Upper lobe of left lung (tissue), 4 donors: ENCODE data around the gene PATL1.

Source experiments
- EP300 ChIP-seq, 4 donors: sonication (generic); formaldehyde crosslinking; IDR thresholded peaks; one replicate each; pipeline ENCODE4 v1.5.1; 2017; ENCODE audit warnings: antibody characterized with exemption in 4 of 4, control low read depth in 2 of 4
- POLR2A ChIP-seq, 4 donors: fragments of 450-650 bp; IDR thresholded peaks; one replicate each; pipeline ENCODE4 v1.5.1; 2016 to 2017; ENCODE audit warnings: antibody characterized with exemption in 4 of 4, mild to moderate bottlenecking in 2 of 4
- POLR2AphosphoS5 ChIP-seq, 2 donors: sonication (generic); formaldehyde crosslinking; IDR thresholded peaks; one replicate each; pipeline ENCODE4 v1.5.1; 2017; ENCODE audit warnings: antibody characterized with exemption in 2 of 2
- TF ChIP-seq, protein P1 (sequence below), 6 experiments: fragments of 450-650 bp in 4 of 6; fragments of 200-600 bp in 2 of 6; sonication (generic) in 2 of 6; IDR thresholded peaks; one replicate each; pipeline ENCODE4 v1.5.1; 2016 to 2019; ENCODE audit warnings: antibody characterized with exemption in 6 of 6

DNA sequence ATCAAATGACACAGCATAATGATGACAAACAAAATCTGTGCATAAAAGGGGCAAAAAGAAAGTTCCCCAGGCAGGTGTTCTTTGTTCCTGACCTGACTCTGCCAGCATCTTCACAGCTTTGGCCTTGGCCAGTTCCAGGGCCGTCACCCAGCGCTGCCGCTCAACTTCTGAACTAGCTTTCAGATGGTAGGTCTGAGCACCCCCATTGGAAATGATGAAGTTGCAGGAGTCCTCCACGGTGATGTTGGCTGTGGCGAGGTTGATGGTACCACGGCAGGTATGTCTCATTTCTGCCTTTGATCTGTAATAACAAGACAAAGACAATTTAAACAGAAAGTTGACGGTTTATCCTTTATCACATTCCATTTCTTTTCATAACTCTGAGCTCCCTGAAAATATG is 58.5 kb downstream of the PATL1 start:
- TF ChIP-seq, protein P1, sequence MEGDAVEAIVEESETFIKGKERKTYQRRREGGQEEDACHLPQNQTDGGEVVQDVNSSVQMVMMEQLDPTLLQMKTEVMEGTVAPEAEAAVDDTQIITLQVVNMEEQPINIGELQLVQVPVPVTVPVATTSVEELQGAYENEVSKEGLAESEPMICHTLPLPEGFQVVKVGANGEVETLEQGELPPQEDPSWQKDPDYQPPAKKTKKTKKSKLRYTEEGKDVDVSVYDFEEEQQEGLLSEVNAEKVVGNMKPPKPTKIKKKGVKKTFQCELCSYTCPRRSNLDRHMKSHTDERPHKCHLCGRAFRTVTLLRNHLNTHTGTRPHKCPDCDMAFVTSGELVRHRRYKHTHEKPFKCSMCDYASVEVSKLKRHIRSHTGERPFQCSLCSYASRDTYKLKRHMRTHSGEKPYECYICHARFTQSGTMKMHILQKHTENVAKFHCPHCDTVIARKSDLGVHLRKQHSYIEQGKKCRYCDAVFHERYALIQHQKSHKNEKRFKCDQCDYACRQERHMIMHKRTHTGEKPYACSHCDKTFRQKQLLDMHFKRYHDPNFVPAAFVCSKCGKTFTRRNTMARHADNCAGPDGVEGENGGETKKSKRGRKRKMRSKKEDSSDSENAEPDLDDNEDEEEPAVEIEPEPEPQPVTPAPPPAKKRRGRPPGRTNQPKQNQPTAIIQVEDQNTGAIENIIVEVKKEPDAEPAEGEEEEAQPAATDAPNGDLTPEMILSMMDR (IDR thresholded peaks at IDR 0.05): no peak
- TF ChIP-seq POLR2A (IDR thresholded peaks at IDR 0.05) (no peak), EP300 (IDR thresholded peaks at IDR 0.05) (no peak), POLR2AphosphoS5 (IDR thresholded peaks at IDR 0.05) (no peak)
